CD4-positive, CD25-positive, alpha-beta regulatory T cell (primary cell): ENCODE measurements around the gene ARHGAP21. TPM values are rescaled to one million over a fixed set of nuclear protein-coding genes. Genes with fewer than 3 reads are reported as not detected.
A peak's percentile ranks its signal among the peaks of the same experiment; 100 is the strongest.

Experiments used
- ATAC-seq, 2 donors: fragments of 150-1000 bp; cut with Tn5 transposase; one replicate each; pipeline ENCODE4 v1.10.0; 2021; ENCODE audit warnings: low read depth in 2 of 2, moderate number of reproducible peaks in 2 of 2, moderate library complexity in 1 of 2
- DNase-seq, 3 donors: peaks; one replicate each; pipeline versions ENCODE4 v3.0.0 to v3.0.0-alpha.2; 2012 to 2022; ENCODE audit warnings: mixed read lengths in 1 of 3
- H3K27ac ChIP-seq: one replicate; pipeline ENCODE4 v1.7.0; 2013; ENCODE audit warnings: mild to moderate bottlenecking, low read length; ENCODE audit not compliant: insufficient read depth, poor library complexity, severe bottlenecking
- H3K27me3 ChIP-seq: one replicate; pipeline ENCODE4 v1.7.0; 2013; ENCODE audit warnings: low read length; ENCODE audit not compliant: control insufficient read depth, insufficient read depth
- H3K36me3 ChIP-seq: one replicate; pipeline ENCODE4 v1.7.0; 2013; ENCODE audit warnings: mild to moderate bottlenecking, low read length, moderate library complexity; ENCODE audit not compliant: control insufficient read depth, insufficient read depth
- H3K4me1 ChIP-seq: 2 replicates; pipeline ENCODE4 v1.7.0; 2013; ENCODE audit warnings: mild to moderate bottlenecking, low read length; ENCODE audit not compliant: insufficient read depth, control insufficient read depth, poor library complexity, severe bottlenecking
- H3K4me3 ChIP-seq: one replicate; pipeline ENCODE4 v1.7.0; 2013; ENCODE audit warnings: low read depth, mild to moderate bottlenecking, low read length, moderate library complexity
- H3K9me3 ChIP-seq, 2 experiments: 1 replicate in 1 of 2; 2 replicates in 1 of 2; pipeline ENCODE4 v1.7.0; 2013; ENCODE audit warnings: low read length in 2 of 2, mild to moderate bottlenecking in 1 of 2, moderate library complexity in 1 of 2; ENCODE audit not compliant: control insufficient read depth in 2 of 2
- H3K27ac Mint-ChIP-seq, 3 donors: one replicate each; pipeline ENCODE4 v1.8.0; 2020 to 2022; ENCODE audit warnings: mild to moderate bottlenecking in 3 of 3, mixed read lengths in 3 of 3, moderate library complexity in 2 of 3
- H3K27me3 Mint-ChIP-seq: one replicate; pipeline ENCODE4 v1.8.0; 2022; ENCODE audit warnings: mild to moderate bottlenecking, mixed read lengths
- H3K36me3 Mint-ChIP-seq: one replicate; pipeline ENCODE4 v1.8.0; 2020; ENCODE audit warnings: mixed read lengths
- H3K4me1 Mint-ChIP-seq, 4 donors: one replicate each; pipeline ENCODE4 v1.8.0; 2020 to 2022; ENCODE audit warnings: mixed read lengths in 4 of 4, mild to moderate bottlenecking in 1 of 4
- H3K4me3 Mint-ChIP-seq, 4 donors: one replicate each; pipeline ENCODE4 v1.8.0; 2020 to 2022; ENCODE audit warnings: mild to moderate bottlenecking in 4 of 4, mixed read lengths in 4 of 4, moderate library complexity in 3 of 4
- H3K9me3 Mint-ChIP-seq, 7 donors: one replicate each; pipeline ENCODE4 v1.8.0; 2020 to 2022; ENCODE audit warnings: mixed read lengths in 7 of 7, mild to moderate bottlenecking in 3 of 7, moderate library complexity in 2 of 7
- polyA plus RNA-seq, 4 donors: library from polyadenylated mRNA; unstranded; fragments of 300-500 nt; fragmentation: Illumina TruSeq; gene quantifications; one replicate each; pipeline ENCODE4 v1.2.3, GENCODE V29; 2021
- total RNA-seq: library from RNA; stranded (reverse); gene quantifications from one replicate; pipeline ENCODE4 v1.2.3, GENCODE V29; 2022

Gene ARHGAP21
- total and polyA plus RNA-seq, 5 donors from 2014 or later = 4.1 to 53.0 (median 8.7) TPM

DNA sequence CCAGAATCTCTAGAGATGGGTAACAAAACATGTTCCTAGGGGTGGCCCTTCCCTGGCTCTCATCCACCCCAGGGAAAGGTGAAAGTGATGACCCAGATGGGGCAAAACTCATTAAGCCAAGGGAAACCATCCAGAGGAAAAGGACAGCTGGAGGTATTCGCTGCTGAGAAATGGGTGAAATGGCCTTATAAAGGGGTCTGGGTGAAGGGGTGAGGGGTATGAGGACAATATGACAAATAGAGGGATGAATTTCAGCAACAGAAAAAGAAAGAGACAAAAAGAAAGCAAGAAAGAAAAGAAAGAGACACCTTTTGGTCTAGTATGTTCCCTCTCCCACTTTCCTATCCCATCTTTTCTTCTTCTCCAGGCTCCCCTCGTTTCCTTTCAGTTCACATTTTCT lies 26.6 kb downstream of the ARHGAP21 start:
- H3K4me3 Mint-ChIP-seq = no peak overlapping the region
- peaks cover 5 to 8% (median 7%) of the 10 kb centered on the region in 4 donors for H3K4me1 Mint-ChIP-seq
- Histone ChIP-seq H3K27me3 (no peaks in the 10 kb centered on the region), H3K27ac (no peak overlapping the region), H3K36me3 (no peaks in the 10 kb centered on the region), H3K4me3 (no peak overlapping the region), H3K4me1 (no peaks in the 10 kb centered on the region), H3K9me3 (no peaks in the 10 kb centered on the region)
- DNase-seq (no peak), ATAC-seq (no peak)
- H3K27me3 Mint-ChIP-seq = no peaks in the 10 kb centered on the region
- peaks cover 0 to 1% (median 0%) of the 10 kb centered on the region in 7 donors for H3K9me3 Mint-ChIP-seq
- H3K27ac Mint-ChIP-seq = no peak overlapping the region
- H3K36me3 Mint-ChIP-seq = no peaks in the 10 kb centered on the region

GRCh38 chr10:24695452-24695851 lies 28.2 kb downstream of the ARHGAP21 start:
- H3K4me1 ChIP-seq = no peaks in the 10 kb centered on the region

GRCh38 chr10:24694086-24694485 lies 29.6 kb downstream of the ARHGAP21 start:
- Mint-ChIP-seq H3K9me3 (peaks cover 0 to 2% (median 0%) of the 10 kb centered on the region in 7 donors), H3K4me1 (peaks cover 0 to 7% (median 1%) of the 10 kb centered on the region in 4 donors), H3K36me3 (no peaks in the 10 kb centered on the region), H3K27me3 (no peaks in the 10 kb centered on the region), H3K27ac (no peak overlapping the region), H3K4me3 (no peak overlapping the region)
- H3K27me3 ChIP-seq = no peaks in the 10 kb centered on the region
- no peaks in the 10 kb centered on the region for H3K9me3 ChIP-seq
- no peak for DNase-seq
- no peak overlapping the region for H3K4me3 ChIP-seq
- H3K36me3 ChIP-seq = no peaks in the 10 kb centered on the region
- no peaks in the 10 kb centered on the region for H3K4me1 ChIP-seq
- H3K27ac ChIP-seq = no peak overlapping the region
- ATAC-seq = no peak

More at GRCh38 chr10:24695452-24695851, 28.2 kb downstream of the ARHGAP21 start:
- Mint-ChIP-seq H3K27ac (no peak overlapping the region), H3K9me3 (peaks cover 0 to 2% (median 0%) of the 10 kb centered on the region in 7 donors), H3K4me3 (no peak overlapping the region), H3K27me3 (no peaks in the 10 kb centered on the region), H3K4me1 (peaks cover 0 to under 1% (median 0%) of the 10 kb centered on the region in 4 donors), H3K36me3 (no peaks in the 10 kb centered on the region)
- no peak for DNase-seq
- no peaks in the 10 kb centered on the region for H3K36me3 ChIP-seq
- H3K27me3 ChIP-seq = no peaks in the 10 kb centered on the region
- H3K9me3 ChIP-seq = no peaks in the 10 kb centered on the region
- H3K4me3 ChIP-seq = no peak overlapping the region
- H3K27ac ChIP-seq = no peak overlapping the region
- no peak for ATAC-seq

DNA sequence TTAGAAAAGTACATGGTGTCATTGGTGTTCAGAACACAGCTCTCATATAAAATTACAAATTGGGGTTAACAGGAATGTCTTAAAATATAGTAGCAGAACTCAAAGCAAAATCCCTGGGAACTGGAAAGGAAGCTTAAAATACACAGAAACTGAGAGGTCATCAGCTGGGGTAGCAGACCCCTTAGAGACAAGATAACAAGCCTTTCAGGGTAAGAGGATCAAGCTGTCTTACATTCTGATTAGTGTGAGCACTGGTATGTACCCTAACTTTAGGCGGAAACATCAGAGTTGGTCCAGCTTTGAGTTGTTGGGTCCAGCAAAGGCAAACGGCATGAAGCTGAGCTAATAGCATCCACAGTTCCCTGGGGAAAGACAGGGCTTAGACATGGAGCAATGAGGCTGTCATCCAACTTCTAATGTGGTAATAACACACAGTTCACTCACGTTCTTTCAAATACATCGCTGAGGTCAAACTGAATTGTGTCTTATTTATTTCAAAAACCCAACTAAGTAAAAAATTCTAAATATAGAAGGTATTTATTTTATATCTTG lies 32.6 kb downstream of the ARHGAP21 start:
- ATAC-seq (no peak), DNase-seq (no peak)
- Mint-ChIP-seq H3K27ac (peak overlapping the region in 1 of 3 donors; percentile 2), H3K36me3 (no peaks in the 10 kb centered on the region), H3K4me3 (no peak overlapping the region), H3K27me3 (no peaks in the 10 kb centered on the region), H3K9me3 (peaks cover 0 to 2% (median 0%) of the 10 kb centered on the region in 7 donors), H3K4me1 (peaks cover 0 to 9% (median 6%) of the 10 kb centered on the region in 4 donors)
- Histone ChIP-seq H3K27me3 (no peaks in the 10 kb centered on the region), H3K4me1 (no peaks in the 10 kb centered on the region), H3K36me3 (no peaks in the 10 kb centered on the region), H3K4me3 (no peak overlapping the region), H3K9me3 (no peaks in the 10 kb centered on the region), H3K27ac (no peak overlapping the region)

DNA sequence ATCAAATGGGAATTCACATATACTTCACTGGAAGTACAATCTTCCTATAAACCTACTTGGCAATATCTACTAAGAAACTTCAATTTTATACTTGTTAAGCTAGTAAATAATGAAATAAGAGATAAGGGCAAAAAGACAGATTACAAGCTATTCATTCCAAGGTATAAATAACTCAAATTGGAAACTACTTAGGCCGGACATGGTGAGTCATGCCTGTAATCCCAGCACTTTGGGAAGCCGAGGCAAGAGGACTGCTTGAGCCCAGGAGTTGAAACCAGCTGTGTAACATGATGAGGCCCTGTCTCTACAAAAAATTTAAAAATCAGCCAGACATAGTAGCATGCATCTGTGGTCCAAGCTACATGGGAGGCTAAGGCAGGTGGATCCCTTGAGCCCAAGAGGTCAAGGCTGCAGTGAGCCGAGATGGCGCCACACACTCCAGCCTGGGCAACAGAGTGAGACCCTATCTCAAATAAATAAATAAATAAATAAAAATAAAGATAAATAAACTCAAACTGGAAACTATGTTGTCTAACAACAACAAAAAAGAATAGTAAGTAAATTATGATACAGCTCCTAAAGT lies 37.6 kb downstream of the ARHGAP21 start:
- DNase-seq (no peak), ATAC-seq (no peak)
- no peaks in the 10 kb centered on the region for H3K36me3 Mint-ChIP-seq
- Histone ChIP-seq H3K27ac (no peak overlapping the region), H3K9me3 (no peaks in the 10 kb centered on the region), H3K27me3 (no peaks in the 10 kb centered on the region), H3K4me1 (no peaks in the 10 kb centered on the region), H3K4me3 (no peak overlapping the region), H3K36me3 (no peaks in the 10 kb centered on the region)
- H3K4me1 Mint-ChIP-seq = peaks cover under 1 to 9% (median 6%) of the 10 kb centered on the region in 4 donors
- peaks cover 0 to 4% (median 0%) of the 10 kb centered on the region in 7 donors for H3K9me3 Mint-ChIP-seq
- H3K27ac Mint-ChIP-seq = no peak overlapping the region
- H3K4me3 Mint-ChIP-seq = no peak overlapping the region
- H3K27me3 Mint-ChIP-seq = no peaks in the 10 kb centered on the region

DNA sequence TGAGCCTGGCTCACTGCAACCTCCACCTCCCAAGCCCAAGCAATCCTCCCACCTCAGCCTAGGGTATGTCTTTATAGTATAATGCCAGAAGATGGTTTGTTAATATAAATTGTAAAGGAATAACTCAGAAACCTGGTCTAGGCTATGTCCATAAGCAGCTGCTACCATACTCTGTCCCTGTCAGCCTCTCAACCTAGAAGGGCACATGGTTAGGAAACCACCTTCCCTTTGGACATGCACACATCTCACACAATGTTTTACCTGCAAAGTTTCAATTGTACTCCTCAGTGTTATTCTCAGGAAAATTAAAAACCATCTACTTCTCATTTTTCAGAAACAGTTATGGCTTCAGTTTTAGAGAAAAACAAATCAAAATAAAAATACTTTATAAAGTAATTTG lies 40.1 kb downstream of the ARHGAP21 start:
- Mint-ChIP-seq H3K9me3 (peaks cover 0 to 4% (median under 1%) of the 10 kb centered on the region in 7 donors), H3K4me3 (no peak overlapping the region), H3K27me3 (no peaks in the 10 kb centered on the region), H3K36me3 (no peaks in the 10 kb centered on the region), H3K4me1 (peaks cover 2 to 6% (median 4%) of the 10 kb centered on the region in 4 donors), H3K27ac (peak overlapping the region in 1 of 3 donors; percentile 53)
- no peaks in the 10 kb centered on the region for H3K9me3 ChIP-seq
- H3K4me1 ChIP-seq = no peaks in the 10 kb centered on the region
- DNase-seq (no peak), ATAC-seq (no peak)
- no peaks in the 10 kb centered on the region for H3K36me3 ChIP-seq
- no peak overlapping the region for H3K27ac ChIP-seq
- no peaks in the 10 kb centered on the region for H3K27me3 ChIP-seq
- no peak overlapping the region for H3K4me3 ChIP-seq

DNA sequence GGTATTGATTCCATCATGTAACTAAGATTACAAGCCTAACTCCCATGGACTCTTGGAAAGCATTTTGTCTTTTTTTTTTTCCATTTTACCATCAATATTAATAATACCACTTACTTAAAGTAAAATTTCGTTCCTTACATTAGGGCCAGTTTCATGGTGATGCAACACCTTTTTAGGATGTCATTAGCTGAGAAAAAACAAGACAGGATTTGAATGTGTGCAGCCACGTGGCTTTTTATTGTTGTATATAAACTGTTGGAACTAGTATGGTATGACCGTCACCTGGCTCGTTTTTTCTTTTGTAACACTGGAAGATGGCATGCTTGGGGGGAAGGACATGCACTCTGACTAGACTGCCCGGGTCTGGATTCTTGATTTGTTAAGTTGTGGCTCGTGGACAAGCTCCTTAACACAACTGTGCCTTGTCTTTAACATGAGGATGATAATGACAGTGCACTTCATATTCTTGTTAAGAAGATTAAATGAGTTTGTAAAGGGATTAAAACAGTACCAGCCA lies 42.1 kb downstream of the ARHGAP21 start:
- Mint-ChIP-seq H3K27ac (no peak overlapping the region), H3K36me3 (no peaks in the 10 kb centered on the region), H3K27me3 (no peaks in the 10 kb centered on the region), H3K9me3 (peaks cover 0 to 5% (median 0%) of the 10 kb centered on the region in 7 donors), H3K4me1 (peaks cover 0 to 5% (median 0%) of the 10 kb centered on the region in 4 donors), H3K4me3 (no peak overlapping the region)
- DNase-seq (no peak), ATAC-seq (no peak)
- no peaks in the 10 kb centered on the region for H3K27me3 ChIP-seq
- no peaks in the 10 kb centered on the region for H3K4me1 ChIP-seq
- H3K36me3 ChIP-seq = no peaks in the 10 kb centered on the region
- H3K4me3 ChIP-seq = no peak overlapping the region
- H3K9me3 ChIP-seq = no peaks in the 10 kb centered on the region
- no peak overlapping the region for H3K27ac ChIP-seq
